ENCODE measurements around the gene SYK.
"Not testable (repeated sequence)": the region's sequence is repeated elsewhere in the genome, so short reads cannot be mapped to it uniquely, and the experiment has no call there.

SYK gene

GRCh38 chr9:90799271-90799852 is 2.3 kb upstream of the SYK start:
- no peak for DNase-seq

- DNase-seq, result no peak
Observed at GRCh38 chr9:90801973-90802322, 329 bp downstream of the SYK start.

- DNase-seq, result no peak
Observed at GRCh38 chr9:90802386-90802985, 867 bp downstream of the SYK start.

- DNase-seq, result no peak
Observed at GRCh38 chr9:90803860-90804593, 2.4 kb downstream of the SYK start.

GRCh38 chr9:90805006-90805996 is 3.7 kb downstream of the SYK start:
- DNase-seq, result no peak

- DNase-seq, result no peak
Observed at GRCh38 chr9:90807006-90807405, 5.4 kb downstream of the SYK start.

GRCh38 chr9:90808398-90808797 is 6.8 kb downstream of the SYK start:
- no peak for DNase-seq

GRCh38 chr9:90808890-90809685 is 7.5 kb downstream of the SYK start:
- DNase-seq, result no peak

GRCh38 chr9:90810691-90811090 is 9.1 kb downstream of the SYK start:
- DNase-seq, result no peak

GRCh38 chr9:90813046-90813445 is 11.4 kb downstream of the SYK start:
- DNase-seq, result no peak

GRCh38 chr9:90813523-90813922 is 11.9 kb downstream of the SYK start:
- DNase-seq, result no peak

GRCh38 chr9:90814355-90814754 is 12.7 kb downstream of the SYK start:
- no peak for DNase-seq

- no peak for DNase-seq
Observed at GRCh38 chr9:90815183-90815943, 13.7 kb downstream of the SYK start.

- no peak for DNase-seq
Observed at GRCh38 chr9:90815944-90816357, 14.3 kb downstream of the SYK start.

GRCh38 chr9:90816690-90817089 is 15.1 kb downstream of the SYK start:
- no peak for DNase-seq

GRCh38 chr9:90818279-90818678 is 16.7 kb downstream of the SYK start:
- no peak for DNase-seq

- not testable (repeated sequence) for DNase-seq
Observed at GRCh38 chr9:90820406-90820805, 18.8 kb downstream of the SYK start.

GRCh38 chr9:90821236-90821635 is 19.6 kb downstream of the SYK start:
- not testable (repeated sequence) for DNase-seq

- DNase-seq, result no peak
Observed at GRCh38 chr9:90821697-90822096, 20.1 kb downstream of the SYK start.

GRCh38 chr9:90822866-90823265 is 21.2 kb downstream of the SYK start:
- DNase-seq, result no peak

GRCh38 chr9:90825586-90825985 is 24.0 kb downstream of the SYK start:
- no peak for DNase-seq

Measured in activated effector memory CD4-positive, alpha-beta T cell treated with Interleukin-2 at 50 U/mL for 16 hours (primary cell).